GM13977 (cell line): ENCODE data around the gene UQCC2.

Experiments used
- DNase-seq: peaks from one replicate; pipeline ENCODE4 v3.0.0; 2012; ENCODE audit warnings: low spot score
- CTCF ChIP-seq: IDR thresholded peaks from 2 replicates; pipeline ENCODE4 v1.5.1; 2012; ENCODE audit warnings: mild to moderate bottlenecking, control low read depth; ENCODE audit not compliant: insufficient read depth; ENCODE audit errors: extremely low read depth, missing control alignments
- in situ Hi-C: fragments of 300-500 bp; cut with MboI; formaldehyde crosslinking; loops from one replicate; pipeline ENCODE4 v1.12.0; 2022; ENCODE audit warnings: low sequenced_read_pairs, low pct_unique_long_range_greater_than_20kb, mixed read lengths, inconsistent platforms; ENCODE audit not compliant: unreplicated experiment

UQCC2 gene

GRCh38 chr6:33727126-33727525, 15.6 kb upstream of the UQCC2 start:
- DNase-seq: no peak
- in situ Hi-C loops: no loop called here
- no peak for TF ChIP-seq CTCF

- no peak for TF ChIP-seq CTCF
- in situ Hi-C loops: no loop called here
- DNase-seq: no peak
Observed at GRCh38 chr6:33726696-33727095, 15.2 kb upstream of the UQCC2 start.

GRCh38 chr6:33725891-33726673, 14.6 kb upstream of the UQCC2 start:
- in situ Hi-C loops: no loop called here
- no peak for DNase-seq
- no peak for TF ChIP-seq CTCF

GRCh38 chr6:33725222-33725621, 13.7 kb upstream of the UQCC2 start:
- in situ Hi-C loops: no loop called here

GRCh38 chr6:33724102-33725023, 12.9 kb upstream of the UQCC2 start:
- in situ Hi-C loops: no loop called here
- no peak for TF ChIP-seq CTCF
- DNase-seq: no peak

More at GRCh38 chr6:33725222-33725621, 13.7 kb upstream of the UQCC2 start:
- DNase-seq: no peak
- no peak for TF ChIP-seq CTCF

- DNase-seq: no peak
- TF ChIP-seq CTCF: no peak
- in situ Hi-C loops: no loop called here
Observed at GRCh38 chr6:33723371-33724085, 12.0 kb upstream of the UQCC2 start.
